Measurements from ENCODE around the gene RAB4B. TPM values are rescaled to one million over a fixed set of nuclear protein-coding genes. Genes with fewer than 3 reads are reported as not detected.
A peak's percentile ranks its signal among the peaks of the same experiment; 100 is the strongest.
"Not testable (repeated sequence)": the region's sequence is repeated elsewhere in the genome, so short reads cannot be mapped to it uniquely, and the experiment has no call there.

RAB4B gene, protein sequence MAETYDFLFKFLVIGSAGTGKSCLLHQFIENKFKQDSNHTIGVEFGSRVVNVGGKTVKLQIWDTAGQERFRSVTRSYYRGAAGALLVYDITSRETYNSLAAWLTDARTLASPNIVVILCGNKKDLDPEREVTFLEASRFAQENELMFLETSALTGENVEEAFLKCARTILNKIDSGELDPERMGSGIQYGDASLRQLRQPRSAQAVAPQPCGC
- polyA plus RNA-seq (ENCODE audit: insufficient read length), result 11.1 TPM

DNA sequence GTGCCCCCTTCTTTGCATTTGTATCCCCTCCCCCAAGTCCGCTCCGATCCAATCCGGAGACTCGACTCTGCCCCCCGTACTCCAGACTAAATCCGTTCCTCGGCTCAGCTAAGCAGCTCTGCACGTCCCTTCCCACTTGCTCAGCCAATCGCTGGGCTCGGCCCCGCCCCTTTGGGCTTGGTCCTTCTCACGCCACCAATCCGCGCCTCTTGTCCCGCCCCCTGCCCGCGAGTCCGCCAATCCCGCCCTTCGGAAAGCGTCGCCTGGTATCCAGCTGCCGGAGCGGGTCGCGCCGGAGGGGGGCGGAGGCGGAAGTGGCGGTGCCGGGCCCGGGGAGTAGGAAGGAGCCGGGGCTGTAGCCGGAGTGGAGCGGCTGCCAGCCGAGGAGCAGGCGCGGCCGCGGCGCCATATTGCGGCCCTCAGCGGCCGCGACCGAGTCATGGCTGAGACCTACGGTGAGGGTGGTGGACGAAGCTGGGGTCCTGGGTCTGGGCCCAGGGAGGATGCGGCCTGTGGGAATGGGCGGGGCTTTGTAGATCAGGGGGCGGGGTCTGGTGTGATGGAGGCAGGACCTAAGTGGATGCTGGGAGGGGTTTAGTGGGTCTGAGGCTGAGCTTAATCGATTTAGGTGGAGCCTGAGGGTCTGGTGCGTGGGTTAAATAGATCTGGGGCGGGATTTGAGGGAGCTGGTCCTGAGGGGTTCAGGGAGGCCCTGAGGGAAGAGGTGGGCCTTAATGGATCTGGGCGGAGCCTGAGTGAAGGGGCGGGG lies at the start of gene RAB4B:
TSS of gene RAB4B (plus strand) at position 311 of the 769 bp plus-strand sequence. CDS start at position 440, 129 bp downstream.
- DNase-seq, result peak; percentile 100

DNA sequence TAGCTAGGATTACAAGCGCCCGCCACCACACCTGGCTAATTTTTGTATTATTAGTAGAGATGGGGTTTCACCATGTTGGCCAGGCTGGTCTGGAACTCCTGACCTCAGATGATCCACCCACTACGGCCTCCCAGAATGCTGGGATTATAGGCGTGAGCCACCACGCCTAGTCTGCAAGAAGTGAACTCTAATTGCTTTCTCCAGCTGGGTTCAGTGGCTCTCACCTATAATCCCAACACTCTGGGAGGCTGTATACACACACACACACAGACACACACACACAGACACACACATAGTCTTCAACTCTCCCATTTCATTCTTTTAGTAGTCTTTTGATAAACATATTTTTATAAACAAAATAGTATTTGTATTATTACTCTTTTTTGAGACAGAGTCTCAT lies 48.0 kb upstream of the RAB4B start:
- not testable (repeated sequence) for DNase-seq

DNA sequence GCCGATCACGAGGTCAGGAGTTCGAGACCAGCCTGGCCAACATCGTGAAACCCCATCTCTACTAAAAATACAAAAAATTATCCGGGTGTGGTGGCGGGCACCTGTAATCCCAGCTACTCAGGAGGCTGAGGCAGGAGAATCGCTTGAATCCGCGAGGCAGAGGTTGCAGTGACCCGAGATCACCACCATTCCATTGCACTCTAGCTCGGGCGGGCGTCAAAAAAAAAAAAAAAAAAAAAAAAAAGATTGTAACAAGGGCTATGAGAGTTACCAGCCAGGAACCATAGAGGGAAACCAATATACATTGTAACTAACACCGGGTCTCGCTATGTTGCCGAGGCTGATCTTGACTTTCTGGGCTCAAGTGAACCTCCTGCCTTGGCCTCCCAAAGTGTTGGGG lies 45.7 kb upstream of the RAB4B start:
- DNase-seq, result not testable (repeated sequence)

DNA sequence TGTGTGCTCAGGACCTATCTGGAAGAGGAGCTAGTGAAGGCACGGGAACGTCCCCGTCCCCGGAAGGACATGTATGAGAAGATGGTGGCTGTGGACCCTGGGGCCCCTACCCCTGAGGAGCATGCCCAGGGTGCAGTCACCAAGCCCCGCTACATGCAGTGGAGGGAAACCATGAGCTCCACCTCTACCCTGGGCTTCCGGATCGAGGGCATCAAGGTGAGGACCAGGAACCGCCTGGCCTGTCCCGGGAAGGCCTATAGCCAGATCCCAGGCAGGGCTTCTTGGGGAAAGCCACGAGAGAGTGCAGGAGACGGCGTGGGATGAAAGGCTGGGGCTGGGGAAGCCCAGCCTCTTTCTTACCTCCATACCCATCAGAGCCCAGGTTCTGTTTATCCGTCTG lies 44.9 kb upstream of the RAB4B start:
- no peak for DNase-seq

DNA sequence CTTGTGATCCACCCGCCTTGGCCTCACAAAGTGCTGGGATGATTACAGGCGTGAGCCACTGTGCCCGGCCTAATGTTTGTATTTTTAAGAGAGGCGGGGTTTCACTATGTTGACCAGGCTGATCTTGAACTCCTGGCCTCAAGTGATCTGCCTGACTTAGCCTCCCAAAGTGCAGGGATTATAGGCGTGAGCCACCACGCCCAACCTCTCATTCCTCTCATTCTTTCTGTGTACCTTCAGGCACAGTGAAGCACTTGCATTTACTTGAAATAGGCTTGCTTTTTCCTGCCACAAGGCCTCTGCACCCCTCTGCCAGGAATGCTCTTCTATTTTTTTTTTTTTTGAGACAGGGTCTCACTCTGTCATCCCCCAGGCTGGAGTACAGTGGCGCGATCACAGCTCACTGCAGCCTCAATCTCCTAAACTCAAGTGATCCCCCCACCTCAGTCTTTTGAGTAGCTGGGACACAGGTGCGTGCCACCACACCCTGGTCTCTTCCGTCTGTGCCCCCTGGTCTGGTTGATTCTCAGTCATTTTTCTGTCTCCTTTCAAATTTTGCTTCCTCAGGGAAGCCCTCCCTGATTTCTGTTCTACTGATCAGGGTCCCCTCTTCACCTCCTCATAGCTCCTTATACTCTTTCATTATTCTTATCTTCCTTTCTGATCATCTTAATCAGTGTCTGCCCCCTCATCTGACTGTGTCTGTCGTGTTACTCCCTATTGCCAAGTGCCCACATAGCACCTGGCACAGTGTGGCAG lies 42.9 kb upstream of the RAB4B start:
- DNase-seq, result no peak

DNA sequence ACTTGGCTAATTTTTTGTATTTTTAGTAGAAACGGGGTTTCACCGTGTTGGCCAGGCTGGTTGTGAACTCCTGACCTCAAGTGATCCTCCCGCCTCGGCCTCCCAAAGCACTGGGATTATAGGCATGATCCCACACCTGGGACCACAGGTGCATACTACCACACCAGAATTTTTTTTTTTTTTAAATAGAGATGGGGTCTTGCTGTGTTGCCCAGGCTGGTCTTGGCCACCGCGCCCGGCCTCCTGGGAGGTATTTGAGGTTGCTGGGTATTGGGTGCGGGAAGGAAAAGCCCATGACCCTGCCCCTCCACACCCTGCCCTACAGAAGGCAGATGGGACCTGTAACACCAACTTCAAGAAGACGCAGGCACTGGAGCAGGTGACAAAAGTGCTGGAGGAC lies 41.4 kb upstream of the RAB4B start:
- no peak for DNase-seq

DNA sequence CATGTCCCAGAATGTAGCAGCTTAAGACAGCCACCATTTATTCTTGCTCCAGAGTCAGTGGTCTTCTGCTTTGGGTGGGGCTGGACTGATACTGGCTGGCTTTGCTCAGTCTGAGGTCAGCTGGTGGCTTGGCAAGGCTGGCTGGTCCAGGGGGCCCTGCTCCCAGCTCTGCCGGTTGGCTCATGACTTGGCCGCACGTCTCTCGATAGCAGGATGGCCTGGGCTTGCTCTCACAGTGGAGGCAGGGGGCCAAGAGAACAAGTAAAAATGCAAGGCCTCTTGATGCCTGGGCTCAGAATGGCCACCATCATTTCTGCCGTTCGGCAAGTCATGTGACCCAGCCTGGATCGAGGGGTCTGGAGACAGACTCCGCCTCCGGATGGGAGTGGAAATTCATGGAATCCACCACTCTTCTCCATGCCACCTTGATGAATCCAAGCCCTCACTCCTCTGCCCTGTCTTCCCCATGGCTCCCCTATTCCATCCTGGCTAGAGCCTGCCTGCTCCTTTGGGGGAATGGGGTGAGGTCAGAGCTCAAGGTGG lies 40.9 kb upstream of the RAB4B start:
- DNase-seq, result no peak

DNA sequence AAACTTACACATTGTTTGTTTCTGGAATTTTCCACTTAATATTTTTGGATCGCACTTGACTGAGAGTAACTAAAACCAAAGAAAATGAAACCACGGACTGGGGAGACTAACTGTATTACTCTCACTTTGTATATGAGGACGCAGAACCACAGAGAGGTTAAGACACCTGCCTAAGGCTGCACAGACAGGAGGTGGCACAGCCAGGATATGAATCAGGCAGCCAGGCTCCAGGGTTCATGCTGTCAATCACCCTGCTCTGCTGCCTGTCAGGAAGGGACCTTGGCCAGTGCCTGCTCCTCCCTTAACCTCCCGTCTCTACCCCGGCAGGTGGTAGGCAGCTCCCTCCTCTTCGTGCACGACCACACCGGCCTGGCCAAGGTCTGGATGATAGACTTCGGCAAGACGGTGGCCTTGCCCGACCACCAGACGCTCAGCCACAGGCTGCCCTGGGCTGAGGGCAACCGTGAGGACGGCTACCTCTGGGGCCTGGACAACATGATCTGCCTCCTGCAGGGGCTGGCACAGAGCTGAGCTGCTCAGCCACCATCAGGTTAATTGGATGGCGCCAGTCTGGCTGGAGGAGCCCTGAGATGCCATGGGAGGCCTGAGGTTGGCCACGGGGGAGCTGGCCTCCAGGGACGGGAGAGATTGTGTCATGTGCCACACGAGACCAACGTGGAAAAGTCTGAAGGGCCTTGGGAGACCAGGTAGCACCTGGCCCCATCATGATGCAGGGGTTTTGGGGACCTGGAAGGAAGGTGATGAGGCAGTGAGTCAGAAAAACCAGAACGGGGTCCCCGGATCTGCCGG lies 38.8 kb upstream of the RAB4B start:
- no peak for DNase-seq

DNA sequence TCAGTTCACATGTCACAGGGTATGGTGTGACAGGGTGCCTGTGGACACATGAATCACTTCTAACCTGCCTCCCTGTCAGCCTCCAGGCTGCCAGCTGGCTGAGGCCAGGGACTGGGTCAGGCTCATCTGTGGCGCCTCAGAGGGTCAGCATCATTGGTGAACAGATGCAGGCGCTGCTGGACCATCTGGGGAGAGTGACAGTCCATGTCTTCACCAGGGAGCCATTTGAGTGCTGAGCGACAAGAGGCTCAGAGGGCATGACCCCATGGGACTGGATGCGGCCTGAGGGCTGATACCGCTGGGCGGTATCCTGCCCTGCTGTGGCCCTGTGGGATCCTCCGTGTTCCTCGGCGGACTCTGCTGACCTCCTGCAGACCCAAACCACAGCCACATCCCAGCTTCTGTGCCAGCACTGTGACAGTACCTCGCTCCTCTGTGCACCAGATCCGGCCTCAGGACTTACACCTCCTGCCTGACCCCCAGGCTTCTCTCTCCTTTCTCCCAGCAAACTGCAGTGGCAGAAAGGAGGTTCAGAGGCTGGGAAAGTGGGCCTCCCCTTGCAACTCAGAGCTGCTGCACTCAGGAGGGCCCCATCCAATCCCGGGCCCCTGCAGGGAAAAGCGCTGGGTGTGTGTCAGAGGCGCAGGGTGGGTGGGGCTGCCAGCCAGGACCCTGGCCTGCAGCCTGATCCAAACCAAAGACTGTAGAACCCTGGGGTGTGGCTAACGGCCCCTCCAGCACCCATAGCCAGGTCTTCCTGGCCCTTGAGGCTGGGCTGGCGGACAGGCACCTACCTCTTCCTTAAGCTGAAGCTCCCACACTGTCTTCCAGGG lies 38.0 kb upstream of the RAB4B start:
- DNase-seq, result no peak

DNA sequence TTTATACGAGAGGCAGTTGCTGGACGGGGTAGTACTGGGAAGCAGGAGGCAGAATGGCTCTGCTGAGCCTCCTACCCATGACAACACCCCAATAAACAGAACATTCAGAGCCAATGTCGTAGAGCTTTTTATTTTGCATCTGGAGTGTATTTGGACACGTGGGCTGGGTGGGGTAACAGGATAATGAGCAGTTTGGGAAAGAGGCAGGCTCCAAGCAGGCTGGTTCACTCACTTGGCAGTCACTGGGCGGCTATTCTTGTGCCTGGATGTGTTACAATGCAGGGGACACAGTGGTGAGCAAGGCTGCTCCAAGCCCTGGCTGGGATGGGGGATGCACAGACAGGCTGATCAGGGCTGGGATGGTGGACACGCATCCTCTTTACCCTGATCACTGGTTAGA lies 37.3 kb upstream of the RAB4B start:
- DNase-seq, result no peak

DNA sequence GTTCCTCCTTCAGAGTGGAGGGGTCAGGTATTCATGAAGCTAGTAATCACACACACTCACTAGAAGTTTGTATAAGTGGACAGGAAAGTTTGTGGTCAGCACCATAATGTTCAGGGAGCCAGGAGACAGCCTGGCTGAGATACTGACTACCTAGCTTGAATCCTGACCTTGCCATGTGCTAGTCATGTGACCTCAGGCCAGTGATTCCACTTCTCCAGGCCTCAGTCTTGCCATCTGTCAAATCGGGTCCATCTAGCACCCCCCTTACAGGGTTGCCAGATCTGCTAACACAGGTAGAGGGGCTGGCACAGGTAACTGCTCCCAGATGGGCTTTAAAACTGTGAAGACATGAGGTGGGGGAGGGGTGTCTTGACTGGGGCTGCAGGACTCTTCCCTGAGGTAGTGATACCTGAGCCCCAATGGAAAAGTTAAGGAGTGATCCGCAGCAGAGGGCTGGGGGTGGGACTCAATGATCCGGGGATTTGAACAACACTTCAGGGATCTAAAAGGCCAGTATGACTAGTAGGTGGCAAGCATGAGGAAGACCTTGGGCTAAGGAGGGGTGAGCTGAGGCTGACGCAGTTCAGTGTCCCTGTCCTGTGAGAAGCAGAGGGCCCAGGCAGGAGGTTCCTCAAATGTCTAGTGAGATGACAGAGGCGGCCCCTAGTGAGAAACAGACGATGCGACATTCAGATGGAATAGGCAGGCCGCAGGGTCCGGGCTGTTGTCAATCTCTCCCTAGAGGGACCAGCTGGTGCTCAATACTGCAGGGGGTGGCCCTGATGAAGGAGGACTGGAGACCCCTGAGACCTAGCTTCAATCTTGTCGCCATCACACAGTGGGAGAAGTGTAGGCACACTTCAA lies 36.3 kb upstream of the RAB4B start:
- DNase-seq, result no peak

DNA sequence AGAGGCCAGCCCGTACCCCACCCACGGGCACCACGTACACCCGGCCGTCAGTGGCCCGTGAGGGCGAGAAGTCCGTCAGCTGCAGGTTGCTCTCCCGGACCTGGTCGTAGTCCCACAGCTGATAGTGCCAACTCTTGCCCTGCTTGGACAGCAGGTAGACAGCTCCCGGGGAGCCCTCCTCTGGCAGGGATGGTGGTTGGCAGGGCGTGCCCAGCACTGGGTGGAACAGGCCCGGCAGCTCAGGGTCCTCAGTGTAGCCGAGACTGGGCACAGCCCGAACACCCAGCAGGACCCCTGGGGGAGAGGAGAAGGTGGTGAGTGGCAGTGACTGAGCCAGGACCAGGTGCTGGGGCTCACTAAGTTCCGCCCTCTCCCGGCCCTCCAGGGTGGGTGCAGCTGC lies 35.6 kb upstream of the RAB4B start:
- no peak for DNase-seq

DNA sequence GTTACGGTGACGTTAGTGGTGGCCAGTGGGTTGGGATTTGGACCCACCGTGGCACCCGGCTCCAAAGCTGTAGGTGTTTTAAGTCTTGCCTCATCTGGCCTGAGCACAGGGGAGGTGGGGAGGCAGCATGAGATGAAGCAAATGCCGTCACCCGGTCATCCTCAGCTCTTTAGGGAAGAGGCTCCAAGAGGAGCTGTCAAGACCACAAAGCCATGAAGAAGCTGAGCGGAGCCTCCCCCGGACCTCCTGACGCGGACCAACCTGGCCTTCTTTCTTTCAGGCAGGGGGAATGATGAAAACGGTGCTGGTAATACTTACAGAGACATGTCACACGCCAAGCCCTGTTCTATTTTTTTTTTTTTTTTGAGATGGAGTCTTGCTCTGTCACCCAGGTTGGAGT lies 35.2 kb upstream of the RAB4B start:
- DNase-seq, result no peak

DNA sequence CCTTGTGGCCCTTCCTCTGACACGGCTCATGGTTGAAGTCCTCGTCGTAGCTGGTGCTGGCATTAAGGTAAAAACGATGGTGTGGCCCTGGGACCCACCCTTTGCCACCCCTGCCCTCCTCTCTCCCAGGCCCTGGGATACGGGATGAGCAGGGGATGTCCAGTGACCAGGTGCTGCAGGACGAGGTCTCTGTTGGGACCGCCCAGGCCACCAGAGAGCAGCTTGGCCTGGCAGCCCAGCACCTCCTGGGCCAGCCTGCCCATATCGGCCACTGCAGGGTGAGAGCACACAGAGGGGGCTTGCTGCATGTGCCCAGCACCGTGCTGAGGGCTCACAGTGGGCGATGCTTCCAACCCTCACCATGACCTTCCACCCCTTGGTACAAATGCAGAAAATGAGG lies 34.1 kb upstream of the RAB4B start:
- no peak for DNase-seq

DNA sequence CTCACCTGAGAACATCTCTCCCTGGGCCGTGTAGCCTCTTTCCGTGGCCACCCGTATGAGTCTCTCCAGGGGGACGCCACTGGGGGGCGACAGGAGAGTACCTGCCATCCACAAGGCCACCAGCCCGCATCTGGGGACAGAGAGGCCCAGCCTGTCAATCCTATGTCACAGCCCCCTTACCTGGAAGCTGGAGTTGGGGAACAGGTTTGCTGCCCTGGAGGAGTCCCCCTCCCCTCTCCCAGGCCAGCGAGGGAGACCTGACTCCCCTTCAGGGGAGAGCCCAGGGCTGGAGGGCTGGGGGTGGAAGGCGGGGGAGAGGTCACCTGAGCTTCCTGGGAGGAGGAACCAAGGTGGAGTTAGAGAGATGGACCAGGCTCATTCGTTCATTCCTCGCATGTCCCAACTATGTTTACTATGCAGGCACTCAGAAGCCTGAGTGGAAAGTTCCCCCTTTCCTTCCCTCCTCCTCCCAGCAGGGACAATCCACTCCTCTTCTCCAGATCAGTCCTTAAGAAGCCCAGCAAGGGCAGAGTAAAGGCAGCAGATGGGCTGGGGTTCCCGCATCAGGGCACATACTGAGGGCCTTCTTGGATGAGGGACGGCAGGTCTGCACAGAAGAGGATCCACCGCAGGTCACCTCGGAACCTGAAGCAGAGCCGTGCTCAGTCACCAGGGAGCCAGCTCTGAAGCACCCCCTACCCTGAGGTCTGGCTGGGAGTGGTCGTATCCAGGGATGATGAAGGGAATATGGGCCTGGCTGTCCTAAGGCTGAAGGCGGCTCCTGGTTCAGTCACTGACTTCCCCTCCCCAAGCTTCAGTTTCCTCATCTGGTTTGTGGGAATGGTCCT lies 33.3 kb upstream of the RAB4B start:
- DNase-seq, result no peak

DNA sequence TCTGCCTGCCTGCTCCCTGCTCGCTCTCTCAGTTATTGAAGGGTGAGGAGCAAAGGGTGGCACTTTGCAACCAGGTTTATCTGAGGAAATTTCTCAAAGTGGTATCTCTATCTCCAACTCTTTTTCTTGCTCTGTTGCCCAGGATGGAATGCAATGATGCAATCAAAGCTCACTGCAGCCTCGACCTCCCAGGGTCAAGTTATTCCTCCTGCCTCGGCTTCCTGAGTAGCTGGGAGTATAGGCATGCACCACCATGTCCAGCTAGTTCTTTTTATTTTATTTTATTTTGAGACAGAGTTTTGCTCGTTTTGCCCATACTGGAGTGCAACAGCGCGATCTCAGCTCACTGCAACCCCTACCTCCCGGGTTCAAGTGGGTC lies 32.7 kb upstream of the RAB4B start:
- no peak for DNase-seq

DNA sequence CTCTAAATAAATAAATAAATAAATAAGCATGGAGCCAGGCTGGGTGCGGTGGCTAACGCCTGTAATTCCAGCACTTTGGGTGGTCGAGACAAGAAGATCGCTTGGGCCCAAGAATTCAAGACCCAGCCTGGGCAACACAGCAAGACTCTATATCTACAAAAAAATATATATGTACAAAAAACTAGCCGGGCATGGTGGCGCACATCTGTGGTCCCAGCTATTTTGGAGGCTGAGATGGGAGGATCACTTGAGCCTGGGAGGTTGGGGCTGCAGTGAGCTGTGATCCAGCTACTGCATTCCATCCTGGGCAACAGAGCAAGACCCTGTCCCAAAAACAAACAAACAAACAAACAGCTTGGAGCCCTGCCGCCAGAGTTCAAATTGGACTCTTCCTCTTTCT lies 30.5 kb upstream of the RAB4B start:
- no peak for DNase-seq

DNA sequence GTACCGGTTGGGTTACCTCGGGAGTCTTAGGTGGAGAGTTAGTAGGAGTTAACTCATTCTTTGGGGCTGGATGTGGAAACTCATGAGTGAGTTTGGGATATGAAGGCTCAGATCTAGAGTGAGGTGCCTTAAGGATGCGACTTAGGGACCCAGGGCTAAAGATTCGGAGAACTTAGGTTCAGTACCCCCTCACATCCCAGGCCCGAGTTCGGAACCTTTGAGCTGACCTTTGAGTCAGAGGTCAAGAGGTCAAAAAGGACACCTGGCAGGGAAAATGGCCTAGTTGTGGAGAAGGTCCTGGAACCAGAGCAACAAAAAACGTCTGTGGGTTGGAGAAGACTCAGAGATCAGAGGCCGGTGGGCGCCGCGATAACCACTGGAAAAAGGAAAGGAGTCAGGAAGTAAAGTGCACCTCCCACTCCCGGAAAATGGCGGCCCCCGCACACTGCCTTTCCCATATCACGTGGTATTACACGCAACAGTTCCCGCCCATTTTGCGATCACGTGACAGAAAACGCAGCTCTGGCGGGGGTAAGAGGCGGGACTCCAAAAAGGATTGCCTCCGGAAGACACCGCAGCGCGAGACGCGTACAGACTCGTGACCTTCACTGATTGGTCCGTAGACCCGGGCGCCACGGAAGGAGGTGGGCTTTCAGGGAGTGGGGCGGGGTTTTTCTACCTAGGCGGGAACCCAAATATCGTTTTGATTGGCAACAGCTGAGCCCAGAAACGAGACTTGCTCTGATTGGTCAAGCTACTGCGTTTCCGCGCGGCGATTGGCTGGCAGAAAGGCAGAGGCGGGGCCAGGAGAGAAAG lies 27.8 kb upstream of the RAB4B start, which contains the start of gene ACTMAP:
TSS of gene ACTMAP (minus strand) at position 420 of the 816 bp plus-strand sequence. CDS start 674 bp downstream, outside the sequence.
- peak; percentile 99 for DNase-seq

All from hindlimb muscle (tissue), 1 donor.